GM12878 (cell line): ENCODE measurements around the gene DNAH1. TPM values are rescaled to one million over a fixed set of nuclear protein-coding genes. Genes with fewer than 3 reads are reported as not detected.

Source experiments
- ATAC-seq: fragments of 200-7000 bp; cut with Tn5 transposase; 3 replicates; pipeline ENCODE4 v1.9.1; 2020; ENCODE audit warnings: mild to moderate bottlenecking, moderate library complexity
- BruUV-seq: library from RNA; stranded (reverse); fragments of 400-500 nt; replicated peaks from 2 replicates; lab custom pipeline; 2021; lab: Mats Ljungman, UMichigan
- CTCF ChIA-PET: fragments of 300-600 bp; sonication (Branson Sonifier 250); formaldehyde crosslinking; extraction: SDS; loops from one replicate; lab custom pipeline; 2021; ENCODE audit warnings: inconsistent platforms; lab: Yijun Ruan, JAX
- POLR2A ChIA-PET: fragments of 350-600 bp; formaldehyde crosslinking; extraction: SDS; loops from one replicate; lab custom pipeline; 2021; ENCODE audit warnings: inconsistent platforms; lab: Charles Lee
- RAD21 ChIA-PET: fragments of 300-600 bp; sonication (Branson Sonifier 250); formaldehyde crosslinking; loops from one replicate; lab custom pipeline; 2023; ENCODE audit warnings: antibody characterized with exemption; ENCODE audit not compliant: unreplicated experiment; lab: Charles Lee
- SMC1A ChIA-PET: fragments of 300-600 bp; sonication (Branson Sonifier 250); formaldehyde crosslinking; loops from one replicate; lab custom pipeline; 2023; ENCODE audit not compliant: unreplicated experiment, uncharacterized antibody; lab: Charles Lee
- DNase-seq: peaks from one replicate; pipeline ENCODE4 v3.0.0-alpha.2; 2011; ENCODE audit warnings: low read depth, low spot score
- FAIRE-seq: peaks from 3 replicates; lab custom pipeline; 2011; peaks lifted over from hg19 to GRCh38; lab: Jason Lieb, UNC
- H2AFZ ChIP-seq: 2 replicates; pipeline ENCODE4 v1.6.0; 2011; ENCODE audit warnings: low read depth, low read length, control low read depth; ENCODE audit not compliant: control insufficient read depth
- H3K27ac ChIP-seq: 2 replicates; pipeline ENCODE4 v1.5.1; 2011; ENCODE audit warnings: control low read depth; ENCODE audit not compliant: control insufficient read depth, insufficient read depth
- H3K27me3 ChIP-seq, 2 experiments: replicated peaks in 1 of 2; 2 replicates each; pipeline versions ENCODE4 v1.6.0 to v1.6.1; 2011; ENCODE audit warnings: low read length in 1 of 2; ENCODE audit not compliant: control insufficient read depth in 2 of 2, insufficient read depth in 2 of 2
- H3K36me3 ChIP-seq, 2 experiments: 2 replicates each; pipeline ENCODE4 v1.5.1; 2011; ENCODE audit warnings: low read length in 1 of 2; ENCODE audit not compliant: control insufficient read depth in 2 of 2, insufficient read depth in 2 of 2
- H3K4me1 ChIP-seq: 2 replicates; pipeline ENCODE4 v1.6.1; 2011; ENCODE audit warnings: mild to moderate bottlenecking, low read length, moderate library complexity, mixed read lengths; ENCODE audit not compliant: control insufficient read depth, insufficient read depth
- H3K4me2 ChIP-seq: 2 replicates; pipeline ENCODE4 v1.6.0; 2011; ENCODE audit warnings: control low read depth; ENCODE audit not compliant: control insufficient read depth, insufficient read depth
- H3K4me3 ChIP-seq: fragments of 200-600 bp; sonication (generic); 2 replicates; pipeline ENCODE4 v1.5.1; 2016
- H3K79me2 ChIP-seq: 2 replicates; pipeline ENCODE4 v1.6.0; 2011; ENCODE audit warnings: low read length; ENCODE audit not compliant: control insufficient read depth, insufficient read depth
- H3K9ac ChIP-seq: 2 replicates; pipeline ENCODE4 v1.8.0; 2011; ENCODE audit warnings: low read length, control low read depth, mixed read lengths; ENCODE audit not compliant: control insufficient read depth, insufficient read depth
- H3K9me3 ChIP-seq: replicated peaks from 3 replicates; pipeline ENCODE4 v1.5.1; 2011; ENCODE audit warnings: mild to moderate bottlenecking, low read length; ENCODE audit not compliant: control insufficient read depth, insufficient read depth
- H4K20me1 ChIP-seq: 2 replicates; pipeline ENCODE4 v1.6.0; 2011; ENCODE audit not compliant: control insufficient read depth, insufficient read depth
- BMI1 ChIP-seq: fragments of 450-650 bp; IDR thresholded peaks from 2 replicates; pipeline ENCODE4 v1.6.1; 2016; ENCODE audit warnings: mild to moderate bottlenecking, moderate library complexity, borderline replicate concordance
- CEBPZ ChIP-seq: fragments of 150-350 bp; IDR thresholded peaks from 2 replicates; pipeline ENCODE4 v1.6.1; 2016; ENCODE audit warnings: low read depth, low read length
- ETV6 ChIP-seq, 2 experiments: fragments of 450-650 bp in 1 of 2; IDR thresholded peaks in 1 of 2; conservative IDR thresholded peaks in 1 of 2; 2 replicates each; pipeline ENCODE4 v1.6.1; 2014; ENCODE audit warnings: antibody characterized with exemption in 1 of 2, borderline replicate concordance in 1 of 2, low read depth in 1 of 2, mild to moderate bottlenecking in 1 of 2, moderate library complexity in 1 of 2
- EZH2 ChIP-seq: IDR thresholded peaks from 2 replicates; pipeline ENCODE4 v1.6.1; 2012; ENCODE audit warnings: low read depth, mild to moderate bottlenecking, control low read depth, inconsistent platforms, low read length, borderline replicate concordance; ENCODE audit not compliant: control insufficient read depth
- NFIC ChIP-seq: IDR thresholded peaks from 2 replicates; pipeline ENCODE4 v1.6.1; 2012; ENCODE audit warnings: low read depth, mild to moderate bottlenecking, inconsistent platforms, low read length, moderate library complexity
- POLR2A ChIP-seq: IDR thresholded peaks from 2 replicates; pipeline ENCODE4 v1.6.1; 2011; ENCODE audit warnings: low read depth, mild to moderate bottlenecking, low read length
- SIN3A ChIP-seq: IDR thresholded peaks from 2 replicates; pipeline ENCODE4 v1.6.1; 2012; ENCODE audit warnings: low read depth, low read length, improper control_type of control experiment
- USF2 ChIP-seq: IDR thresholded peaks from 2 replicates; pipeline ENCODE4 v1.6.1; 2011; ENCODE audit warnings: low read depth, low read length, improper control_type of control experiment, borderline replicate concordance
- ZNF24 ChIP-seq: fragments of 450-650 bp; IDR thresholded peaks from 2 replicates; pipeline ENCODE4 v1.6.1; 2017; ENCODE audit warnings: antibody characterized with exemption, mild to moderate bottlenecking
- ZNF274 ChIP-seq: IDR thresholded peaks from one replicate; pipeline ENCODE4 v1.8.0; 2011; ENCODE audit not compliant: insufficient read length, insufficient read depth
- WGBS: methylation state at CpG from one replicate; pipeline ENCODE4 v1.1.6; 2016; ENCODE audit warnings: low lambda C conversion rate; ENCODE audit not compliant: insufficient replicate concordance, insufficient coverage; ENCODE audit errors: missing lambda C conversion rate; 5-methylcytosine and 5-hydroxymethylcytosine counted together
- in situ Hi-C: fragments of 300-500 bp; cut with MboI; formaldehyde crosslinking; loops from 9 replicates; pipeline ENCODE4 v1.14.3; 2018; ENCODE audit warnings: mixed read lengths
- intact Hi-C: fragments of 100-400 bp; cut with micrococcal nuclease; formaldehyde crosslinking; loops from one replicate; pipeline ENCODE4 v1.14.2; 2022; ENCODE audit not compliant: unreplicated experiment
- polyA plus RNA-seq, 11 experiments: library from polyadenylated mRNA; depleted of rRNA in 4 of 11; unstranded in 6 of 11; stranded (reverse) in 5 of 11; fragments of >200 nt; fragmentation: Nextera tagmentation in 4 of 11; fragmentation: Illumina TruSeq in 1 of 11; extraction: Ambion mirVana in 4 of 11; extraction: Trizol in 1 of 11; gene quantifications; 1 replicate in 1 of 11; 2 replicates in 10 of 11; pipeline versions ENCODE4 v1.2.1 to v1.2.3, GENCODE V29; 2011 to 2016; ENCODE audit warnings: inconsistent platforms in 2 of 11, missing spikeins in 2 of 11, low read depth in 1 of 11
- total RNA-seq, 4 experiments: library from RNA; depleted of rRNA in 3 of 4; stranded (reverse); fragments of >200 nt in 3 of 4; fragmentation: Illumina TruSeq in 1 of 4; extraction: Trizol in 1 of 4; gene quantifications; 2 replicates each; pipeline versions ENCODE4 v1.2.1 to v1.2.3, GENCODE V29; 2013 to 2021
- TF ChIP-seq, protein P1 (sequence below): IDR thresholded peaks from 2 replicates; pipeline ENCODE4 v1.6.1; 2011; ENCODE audit warnings: low read depth, mild to moderate bottlenecking, low read length, moderate library complexity, borderline replicate concordance; ENCODE audit errors: extremely low read depth
- TF ChIP-seq, protein P2 (sequence below): fragments of 450-650 bp; formaldehyde crosslinking; IDR thresholded peaks from 2 replicates; pipeline ENCODE4 v1.4.0; 2020; ENCODE audit warnings: mild to moderate bottlenecking, moderate library complexity

The DNAH1 gene
- total and polyA plus RNA-seq, 10 of the 15 experiments (the other 5 are each of a cell fraction or from before 2014, with no cell fraction given): 0.31 to 5.8 (median 2.7) TPM

DNA sequence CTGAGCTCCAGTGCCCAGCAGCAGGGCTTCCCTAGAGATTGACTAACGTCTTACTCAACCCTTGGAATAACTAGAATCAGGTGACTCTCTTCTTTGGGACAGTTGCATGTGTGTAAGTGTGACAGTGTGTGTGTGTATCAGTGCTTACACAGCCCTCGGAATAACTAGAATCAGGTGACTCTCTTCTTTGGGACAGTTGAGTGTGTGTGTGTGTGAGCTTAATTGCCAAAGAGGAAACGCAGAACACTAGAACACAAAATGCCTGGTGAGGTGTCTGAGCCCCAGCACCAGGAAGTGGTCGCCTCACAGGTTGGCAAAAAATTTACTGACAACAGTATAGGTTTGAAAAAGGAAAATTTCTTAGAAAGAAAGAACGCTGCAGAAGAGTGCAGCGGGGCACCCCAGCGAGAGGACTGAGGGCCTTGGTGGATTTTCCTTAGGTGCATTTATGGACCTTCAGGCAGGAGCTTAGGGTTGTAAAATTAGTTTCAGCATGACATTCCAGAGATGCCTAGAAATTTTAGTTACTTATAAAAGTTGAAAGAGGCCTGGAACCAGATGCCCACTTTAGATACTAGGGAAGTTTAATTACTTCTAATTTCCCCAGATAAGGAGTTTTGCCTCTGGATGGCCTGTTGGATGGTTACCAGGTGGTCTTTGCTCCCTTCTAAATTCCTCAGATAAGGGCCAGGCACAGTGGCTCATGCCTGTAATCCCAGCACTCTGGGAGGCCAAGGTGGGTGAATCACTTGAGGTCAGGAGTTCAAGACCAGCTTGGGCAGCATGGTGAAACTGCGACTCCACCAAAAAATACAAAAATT lies 33.9 kb upstream of the DNAH1 start (continued):
- TF ChIP-seq USF2 (no peak), ETV6 (conservative IDR thresholded peaks at IDR 0.05 in 1 of 2, IDR thresholded peaks at IDR 0.05 in 1 of 2; ENCODE audit: borderline replicate concordance in 1 of 2, low read depth in 1 of 2) (no peak), EZH2 (no peak), BMI1 (no peak)
- TF ChIP-seq, protein P1, sequence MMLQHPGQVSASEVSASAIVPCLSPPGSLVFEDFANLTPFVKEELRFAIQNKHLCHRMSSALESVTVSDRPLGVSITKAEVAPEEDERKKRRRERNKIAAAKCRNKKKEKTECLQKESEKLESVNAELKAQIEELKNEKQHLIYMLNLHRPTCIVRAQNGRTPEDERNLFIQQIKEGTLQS: no peak

DNA sequence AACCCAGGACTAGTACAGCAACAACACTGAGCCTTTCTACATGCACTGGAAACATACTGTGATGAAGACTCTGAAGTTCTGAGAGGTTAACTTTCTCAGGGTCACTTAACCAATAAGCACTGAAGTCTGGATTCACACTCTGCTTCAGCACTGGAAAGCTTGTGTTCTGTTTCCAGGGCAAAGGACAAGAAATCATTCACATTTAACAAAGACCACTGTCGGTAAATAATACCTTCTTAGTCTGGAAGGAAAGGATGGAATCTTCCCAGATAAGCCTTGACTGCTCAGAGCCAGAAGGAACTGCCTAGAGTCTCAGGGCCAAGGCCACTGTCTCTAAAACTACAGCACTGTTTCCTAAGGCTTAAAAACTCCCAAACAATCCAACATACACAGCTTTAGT lies 32.8 kb upstream of the DNAH1 start:
- H3K27me3 ChIP-seq: no peaks in the 10 kb centered on the region
- no peaks in the 10 kb centered on the region; the same call in 1 of the 2 replicates for H3K4me1 ChIP-seq
- no peak overlapping the region for H3K4me2 ChIP-seq
- H2AFZ ChIP-seq: peak overlapping the region; percentile 25
- 94% methylated on average over 1 of the region's 1 CpG for WGBS
- no peaks in the 10 kb centered on the region for H3K9me3 ChIP-seq
- no TSS peak for BruUV-seq
- 0 out of 2 replicates have a peak overlapping the region, but pooled peaks have one; percentile 5 for H3K27ac ChIP-seq
- H3K4me3 ChIP-seq: no peak overlapping the region
- in situ Hi-C loops: no loop called here
- peaks cover 17% of the 10 kb centered on the region for H3K79me2 ChIP-seq
- DNase-seq (no peak), ATAC-seq (no peak), FAIRE-seq (no peak)
- H4K20me1 ChIP-seq: no peaks in the 10 kb centered on the region
- no peaks in the 10 kb centered on the region for H3K36me3 ChIP-seq
- ChIA-PET CTCF (interaction anchor here (1.2 to 19.0 kb wide), 8 partner anchors 15 to 64 kb away, joined by 3 to 451 read pairs (median 6); partner anchors contain the start of gene TLR9), POLR2A (interaction anchor here (0.6 to 8.7 kb wide), 4 partner anchors 32 to 140 kb away, joined by 3 to 60 read pairs (median 6); partner anchors contain the start of gene PPM1M), RAD21 (interaction anchor here (0.8 to 1.8 kb wide), 5 partner anchors 9 to 58 kb away, joined by 3 to 5 read pairs (median 4); partner anchors contain the start of gene TLR9), SMC1A (interaction anchor here (0.9 to 2.7 kb wide), 6 partner anchors 12 to 56 kb away, joined by 3 to 15 read pairs (median 5); no protein-coding TSS in a partner anchor)
- intact Hi-C loops: no loop called here
- H3K9ac ChIP-seq: no peak overlapping the region
- TF ChIP-seq BMI1 (no peak), ZNF274 (no peak), SIN3A (no peak), NFIC (no peak), CEBPZ (no peak), POLR2A (no peak), ZNF24 (no peak)
- TF ChIP-seq, protein P2, sequence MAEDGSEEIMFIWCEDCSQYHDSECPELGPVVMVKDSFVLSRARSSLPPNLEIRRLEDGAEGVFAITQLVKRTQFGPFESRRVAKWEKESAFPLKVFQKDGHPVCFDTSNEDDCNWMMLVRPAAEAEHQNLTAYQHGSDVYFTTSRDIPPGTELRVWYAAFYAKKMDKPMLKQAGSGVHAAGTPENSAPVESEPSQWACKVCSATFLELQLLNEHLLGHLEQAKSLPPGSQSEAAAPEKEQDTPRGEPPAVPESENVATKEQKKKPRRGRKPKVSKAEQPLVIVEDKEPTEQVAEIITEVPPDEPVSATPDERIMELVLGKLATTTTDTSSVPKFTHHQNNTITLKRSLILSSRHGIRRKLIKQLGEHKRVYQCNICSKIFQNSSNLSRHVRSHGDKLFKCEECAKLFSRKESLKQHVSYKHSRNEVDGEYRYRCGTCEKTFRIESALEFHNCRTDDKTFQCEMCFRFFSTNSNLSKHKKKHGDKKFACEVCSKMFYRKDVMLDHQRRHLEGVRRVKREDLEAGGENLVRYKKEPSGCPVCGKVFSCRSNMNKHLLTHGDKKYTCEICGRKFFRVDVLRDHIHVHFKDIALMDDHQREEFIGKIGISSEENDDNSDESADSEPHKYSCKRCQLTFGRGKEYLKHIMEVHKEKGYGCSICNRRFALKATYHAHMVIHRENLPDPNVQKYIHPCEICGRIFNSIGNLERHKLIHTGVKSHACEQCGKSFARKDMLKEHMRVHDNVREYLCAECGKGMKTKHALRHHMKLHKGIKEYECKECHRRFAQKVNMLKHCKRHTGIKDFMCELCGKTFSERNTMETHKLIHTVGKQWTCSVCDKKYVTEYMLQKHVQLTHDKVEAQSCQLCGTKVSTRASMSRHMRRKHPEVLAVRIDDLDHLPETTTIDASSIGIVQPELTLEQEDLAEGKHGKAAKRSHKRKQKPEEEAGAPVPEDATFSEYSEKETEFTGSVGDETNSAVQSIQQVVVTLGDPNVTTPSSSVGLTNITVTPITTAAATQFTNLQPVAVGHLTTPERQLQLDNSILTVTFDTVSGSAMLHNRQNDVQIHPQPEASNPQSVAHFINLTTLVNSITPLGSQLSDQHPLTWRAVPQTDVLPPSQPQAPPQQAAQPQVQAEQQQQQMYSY (CRISPR knock-in tag): no peak
